IMR-90 (cell line): ENCODE data around the gene IL22. TPM values are rescaled to one million over a fixed set of nuclear protein-coding genes. Genes with fewer than 3 reads are reported as not detected.

ENCODE experiments used
- ATAC-seq: fragments of 200-7000 bp; cut with Tn5 transposase; 2 replicates; pipeline ENCODE4 v1.9.1; 2020; ENCODE audit warnings: low read depth, mild to moderate bottlenecking, moderate library complexity
- BruUV-seq: library from RNA; stranded (reverse); fragments of 400-500 nt; replicated peaks from 2 replicates; lab custom pipeline; 2021; lab: Mats Ljungman, UMichigan
- CTCF ChIA-PET: fragments of 300-600 bp; formaldehyde crosslinking; extraction: SDS; loops from one replicate; lab custom pipeline; 2021; ENCODE audit warnings: antibody characterized with exemption; lab: Yijun Ruan, JAX
- POLR2A ChIA-PET: fragments of 300-600 bp; sonication (Branson Sonifier 250); formaldehyde crosslinking; loops from one replicate; lab custom pipeline; 2022; ENCODE audit warnings: antibody characterized with exemption; ENCODE audit not compliant: unreplicated experiment; lab: Charles Lee
- DNase-seq: peaks from one replicate; pipeline ENCODE4 v3.0.0; 2013
- H2AFZ ChIP-seq: replicated peaks from 2 replicates; pipeline ENCODE3; 2013; ENCODE audit warnings: low read length, mild to moderate bottlenecking; ENCODE audit not compliant: poor library complexity
- H2AK5ac ChIP-seq: 2 replicates; pipeline ENCODE4 v1.6.1; 2013; ENCODE audit warnings: low read depth, low read length, inconsistent platforms
- H2AK9ac ChIP-seq: replicated peaks from 2 replicates; pipeline ENCODE3; 2013; ENCODE audit warnings: mild to moderate bottlenecking, low read depth, low read length, moderate library complexity; ENCODE audit not compliant: poor library complexity
- H2BK120ac ChIP-seq: 2 replicates; pipeline ENCODE4 v1.6.1; 2013; ENCODE audit warnings: low read depth, low read length, inconsistent platforms
- H2BK15ac ChIP-seq: 3 replicates; pipeline ENCODE4 v1.6.1; 2013; ENCODE audit warnings: low read depth, low read length, inconsistent platforms
- H2BK20ac ChIP-seq: 2 replicates; pipeline ENCODE4 v1.6.1; 2013; ENCODE audit warnings: low read depth, mild to moderate bottlenecking, inconsistent platforms, low read length, moderate library complexity
- H2BK5ac ChIP-seq: 2 replicates; pipeline ENCODE4 v1.6.1; 2013; ENCODE audit warnings: mild to moderate bottlenecking, low read depth, low read length, inconsistent platforms; ENCODE audit not compliant: poor library complexity, severe bottlenecking
- H3K14ac ChIP-seq: replicated peaks from 2 replicates; pipeline ENCODE4 v1.6.1; 2013; ENCODE audit warnings: low read depth, low read length, inconsistent platforms
- H3K18ac ChIP-seq: 2 replicates; pipeline ENCODE4 v1.6.1; 2013; ENCODE audit warnings: low read depth, low read length, control low read depth
- H3K23ac ChIP-seq: 2 replicates; pipeline ENCODE4 v1.6.1; 2013; ENCODE audit warnings: low read depth, low read length, inconsistent platforms
- H3K27ac ChIP-seq: 2 replicates; pipeline ENCODE4 v1.5.1; 2013; ENCODE audit warnings: mild to moderate bottlenecking, control low read depth, low read length; ENCODE audit not compliant: insufficient read depth
- H3K27me3 ChIP-seq: 2 replicates; pipeline ENCODE4 v1.6.1; 2013; ENCODE audit warnings: low read length; ENCODE audit not compliant: control insufficient read depth, insufficient read depth
- H3K36me3 ChIP-seq: 2 replicates; pipeline ENCODE4 v1.6.1; 2013; ENCODE audit warnings: low read length, mixed read lengths; ENCODE audit not compliant: control insufficient read depth, insufficient read depth
- H3K4ac ChIP-seq: 2 replicates; pipeline ENCODE4 v1.6.1; 2013; ENCODE audit warnings: low read depth, low read length, inconsistent platforms
- H3K4me1 ChIP-seq: 2 replicates; pipeline ENCODE4 v1.6.1; 2013; ENCODE audit warnings: low read length, mixed read lengths; ENCODE audit not compliant: control insufficient read depth, insufficient read depth
- H3K4me2 ChIP-seq: 2 replicates; pipeline ENCODE4 v1.6.1; 2013; ENCODE audit warnings: low read depth, mild to moderate bottlenecking, control low read depth, low read length, moderate library complexity
- H3K4me3 ChIP-seq: 2 replicates; pipeline ENCODE4 v1.5.1; 2013; ENCODE audit warnings: low read depth, mild to moderate bottlenecking, control low read depth, low read length, moderate library complexity; ENCODE audit not compliant: insufficient read depth
- H3K56ac ChIP-seq: 2 replicates; pipeline ENCODE4 v1.6.1; 2013; ENCODE audit warnings: low read length, inconsistent platforms; ENCODE audit not compliant: insufficient read depth; ENCODE audit errors: extremely low read depth
- H3K79me1 ChIP-seq, 2 experiments: 2 replicates each; pipeline ENCODE4 v1.6.1; 2013; ENCODE audit warnings: low read length in 2 of 2, inconsistent platforms in 1 of 2, low read depth in 1 of 2
- H3K9ac ChIP-seq: 2 replicates; pipeline ENCODE4 v1.6.1; 2013; ENCODE audit warnings: low read depth, low read length, control low read depth
- H3K9me1 ChIP-seq: 2 replicates; pipeline ENCODE4 v1.6.1; 2013; ENCODE audit warnings: low read length, inconsistent platforms; ENCODE audit not compliant: insufficient read depth
- H3K9me3 ChIP-seq: 2 replicates; pipeline ENCODE4 v1.6.1; 2013; ENCODE audit warnings: low read length; ENCODE audit not compliant: control insufficient read depth, insufficient read depth
- H4K20me1 ChIP-seq: 2 replicates; pipeline ENCODE4 v1.6.1; 2013; ENCODE audit warnings: low read length, inconsistent platforms; ENCODE audit not compliant: insufficient read depth
- H4K5ac ChIP-seq: 2 replicates; pipeline ENCODE4 v1.6.1; 2013; ENCODE audit warnings: mild to moderate bottlenecking, low read depth, low read length, control low read depth
- H4K8ac ChIP-seq, 2 experiments: 2 replicates each; pipeline ENCODE4 v1.6.1; 2013; ENCODE audit warnings: low read depth in 2 of 2, low read length in 2 of 2, control low read depth in 1 of 2, inconsistent platforms in 1 of 2
- H4K91ac ChIP-seq: 2 replicates; pipeline ENCODE4 v1.6.1; 2013; ENCODE audit warnings: low read depth, low read length, inconsistent platforms; ENCODE audit not compliant: insufficient read depth
- BHLHE40 ChIP-seq: fragments of 150-350 bp; IDR thresholded peaks from 2 replicates; pipeline ENCODE4 v1.6.1; 2016; ENCODE audit warnings: mild to moderate bottlenecking, low read depth, low read length
- CEBPB ChIP-seq: IDR thresholded peaks from 2 replicates; pipeline ENCODE4 v1.6.1; 2012; ENCODE audit warnings: low read depth, low read length, improper control_type of control experiment
- ELK1 ChIP-seq: fragments of 150-350 bp; IDR thresholded peaks from 2 replicates; pipeline ENCODE4 v1.6.1; 2016; ENCODE audit warnings: low read depth, mild to moderate bottlenecking, low read length, moderate library complexity, borderline replicate concordance
- MAFK ChIP-seq: IDR thresholded peaks from 2 replicates; pipeline ENCODE4 v1.6.1; 2012; ENCODE audit warnings: low read depth, low read length, improper control_type of control experiment
- MXI1 ChIP-seq: IDR thresholded peaks from 2 replicates; pipeline ENCODE4 v1.6.1; 2012; ENCODE audit warnings: low read depth, mild to moderate bottlenecking, low read length, moderate library complexity, borderline replicate concordance
- NFE2L2 ChIP-seq: fragments of 150-350 bp; IDR thresholded peaks from 2 replicates; pipeline ENCODE4 v1.6.1; 2016; ENCODE audit warnings: low read depth, mild to moderate bottlenecking, low read length
- RAD21 ChIP-seq: IDR thresholded peaks from 2 replicates; pipeline ENCODE4 v1.6.1; 2012; ENCODE audit warnings: low read length, improper control_type of control experiment
- SMC3 ChIP-seq: fragments of 150-350 bp; IDR thresholded peaks from 2 replicates; pipeline ENCODE4 v1.6.1; 2016; ENCODE audit warnings: low read depth, mild to moderate bottlenecking, antibody characterized with exemption, low read length, moderate library complexity
- WGBS, 2 experiments: methylation state at CpG; one replicate each; pipeline versions ENCODE4 v1.1.5 to v1.1.7; 2013; ENCODE audit warnings: missing lambda C conversion rate in 2 of 2; ENCODE audit not compliant: insufficient read length in 1 of 2; ENCODE audit errors: extremely low coverage in 2 of 2; 5-methylcytosine and 5-hydroxymethylcytosine counted together
- dilution Hi-C: fragments of 300-500 bp; cut with HindIII; formaldehyde crosslinking; loops from one replicate; pipeline ENCODE4 v1.14.3; 2018; ENCODE audit warnings: low sequenced_read_pairs; ENCODE audit not compliant: unreplicated experiment
- in situ Hi-C: fragments of 300-500 bp; cut with MboI; formaldehyde crosslinking; loops from 3 replicates; pipeline ENCODE4 v1.14.3; 2019; ENCODE audit warnings: low sequenced_read_pairs, inconsistent platforms, mixed read lengths
- intact Hi-C: fragments of 100-400 bp; cut with micrococcal nuclease; formaldehyde crosslinking; loops from 2 replicates; pipeline ENCODE4 v1.10.0; 2022
- polyA plus RNA-seq, 3 experiments: library from polyadenylated mRNA; depleted of rRNA; stranded (reverse); fragments of >200 nt; gene quantifications; 2 replicates each; pipeline ENCODE4 v1.2.3, GENCODE V29; 2012; ENCODE audit warnings: low replicate concordance in 1 of 3
- total RNA-seq: library from RNA; depleted of rRNA; stranded (reverse); fragments of >200 nt; gene quantifications from 2 replicates; pipeline ENCODE4 v1.2.3, GENCODE V29; 2012
- TF ChIP-seq, protein P1 (sequence below): fragments of 150-350 bp; IDR thresholded peaks from 2 replicates; pipeline ENCODE4 v1.6.1; 2017; ENCODE audit warnings: mild to moderate bottlenecking, antibody characterized with exemption, low read length, low read depth
- TF ChIP-seq, protein P2 (sequence below): conservative IDR thresholded peaks from 2 replicates; pipeline ENCODE4 v1.5.1; 2012; ENCODE audit warnings: mild to moderate bottlenecking, low read depth, low read length, improper control_type of control experiment

Gene IL22
- total and polyA plus RNA-seq, 2 of the 4 experiments (the other 2 are of a cell fraction), result not detected

DNA sequence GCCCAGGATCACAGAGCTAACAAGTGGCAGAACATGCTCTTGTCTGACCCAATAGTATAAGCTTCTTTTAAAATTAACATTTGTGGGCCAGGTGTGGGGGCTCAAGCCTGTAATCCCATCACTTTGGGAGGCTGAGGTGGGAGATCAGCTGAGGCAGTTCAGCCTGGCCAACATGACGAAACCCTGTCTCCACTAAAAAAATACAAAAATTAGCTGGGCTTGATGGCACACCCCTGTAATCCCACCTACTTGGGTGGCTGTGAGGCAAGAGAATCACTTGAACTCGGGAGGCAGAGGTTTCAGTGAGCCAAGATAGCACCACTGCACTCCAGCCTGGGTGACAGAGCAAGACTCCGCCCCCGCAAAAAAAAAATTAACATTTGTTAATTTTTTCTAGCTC lies 33.0 kb upstream of the IL22 start:
- Histone ChIP-seq H3K4me1 (no peaks in the 10 kb centered on the region), H3K36me3 (no peaks in the 10 kb centered on the region), H2BK5ac (no peak overlapping the region), H3K27ac (no peak overlapping the region), H4K5ac (no peak overlapping the region), H2AK5ac (no peak overlapping the region), H3K4ac (no peak overlapping the region), H3K23ac (no peak overlapping the region), H2AFZ (no peak overlapping the region), H3K9me1 (no peaks in the 10 kb centered on the region), H3K14ac (no peak overlapping the region), H2BK120ac (no peak overlapping the region), H3K9ac (no peak overlapping the region), H4K20me1 (no peaks in the 10 kb centered on the region), H3K4me3 (no peak overlapping the region), H3K27me3 (no peaks in the 10 kb centered on the region), H2AK9ac (no peak overlapping the region), H2BK20ac (no peak overlapping the region), H3K79me1 (no peaks in the 10 kb centered on the region), H3K9me3 (no peaks in the 10 kb centered on the region), H4K91ac (no peak overlapping the region), H3K4me2 (no peak overlapping the region), H3K18ac (no peak overlapping the region), H4K8ac (no peak overlapping the region), H2BK15ac (no peak overlapping the region), H3K56ac (no peak overlapping the region)
- 40% methylated on average over 1 of the region's 4 CpGs; no CpG with 5 or more reads in 1 of the 2 experiments for WGBS, 2 experiments
- ATAC-seq, result no peak
- ChIA-PET CTCF (interaction anchor here (1.4 kb wide), 1 partner anchor 13 kb away, joined by 3 read pairs; no protein-coding TSS in a partner anchor), POLR2A (no interaction called here)
- dilution Hi-C loops, result no loop called here
- intact Hi-C loops, result no loop called here
- in situ Hi-C loops, result no loop called here
- no TSS peak for BruUV-seq
- TF ChIP-seq, protein P1, sequence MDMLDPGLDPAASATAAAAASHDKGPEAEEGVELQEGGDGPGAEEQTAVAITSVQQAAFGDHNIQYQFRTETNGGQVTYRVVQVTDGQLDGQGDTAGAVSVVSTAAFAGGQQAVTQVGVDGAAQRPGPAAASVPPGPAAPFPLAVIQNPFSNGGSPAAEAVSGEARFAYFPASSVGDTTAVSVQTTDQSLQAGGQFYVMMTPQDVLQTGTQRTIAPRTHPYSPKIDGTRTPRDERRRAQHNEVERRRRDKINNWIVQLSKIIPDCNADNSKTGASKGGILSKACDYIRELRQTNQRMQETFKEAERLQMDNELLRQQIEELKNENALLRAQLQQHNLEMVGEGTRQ, result no peak
- no peak for TF ChIP-seq MXI1
- TF ChIP-seq CEBPB, result no peak
- TF ChIP-seq, protein P2, sequence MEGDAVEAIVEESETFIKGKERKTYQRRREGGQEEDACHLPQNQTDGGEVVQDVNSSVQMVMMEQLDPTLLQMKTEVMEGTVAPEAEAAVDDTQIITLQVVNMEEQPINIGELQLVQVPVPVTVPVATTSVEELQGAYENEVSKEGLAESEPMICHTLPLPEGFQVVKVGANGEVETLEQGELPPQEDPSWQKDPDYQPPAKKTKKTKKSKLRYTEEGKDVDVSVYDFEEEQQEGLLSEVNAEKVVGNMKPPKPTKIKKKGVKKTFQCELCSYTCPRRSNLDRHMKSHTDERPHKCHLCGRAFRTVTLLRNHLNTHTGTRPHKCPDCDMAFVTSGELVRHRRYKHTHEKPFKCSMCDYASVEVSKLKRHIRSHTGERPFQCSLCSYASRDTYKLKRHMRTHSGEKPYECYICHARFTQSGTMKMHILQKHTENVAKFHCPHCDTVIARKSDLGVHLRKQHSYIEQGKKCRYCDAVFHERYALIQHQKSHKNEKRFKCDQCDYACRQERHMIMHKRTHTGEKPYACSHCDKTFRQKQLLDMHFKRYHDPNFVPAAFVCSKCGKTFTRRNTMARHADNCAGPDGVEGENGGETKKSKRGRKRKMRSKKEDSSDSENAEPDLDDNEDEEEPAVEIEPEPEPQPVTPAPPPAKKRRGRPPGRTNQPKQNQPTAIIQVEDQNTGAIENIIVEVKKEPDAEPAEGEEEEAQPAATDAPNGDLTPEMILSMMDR, result no peak
- TF ChIP-seq BHLHE40, result no peak
- no peak for TF ChIP-seq NFE2L2
- no peak for TF ChIP-seq ELK1
- TF ChIP-seq SMC3, result no peak
- TF ChIP-seq MAFK, result no peak
- no peak for TF ChIP-seq RAD21
- DNase-seq, result no peak
